22Rv1 (cell line): Measurements from ENCODE around the gene RET.

Source experiments
- CTCF ChIP-seq: fragments of 450-650 bp; IDR thresholded peaks from 2 replicates; pipeline ENCODE4 v1.5.1; 2017; ENCODE audit warnings: mild to moderate bottlenecking
- ZFX ChIP-seq: fragments of 450-650 bp; IDR thresholded peaks from 2 replicates; pipeline ENCODE4 v1.6.1; 2017; ENCODE audit warnings: antibody characterized with exemption, borderline replicate concordance

- TF ChIP-seq CTCF (no peak), ZFX (no peak)
Observed at GRCh38 chr10:43067391-43068135, 9.3 kb upstream of the RET start.
